HG03045 (cell line): ENCODE measurements around the gene PTPN22.

Source experiments
- ATAC-seq: cut with Tn5 transposase; IDR thresholded peaks from one replicate; pipeline ENCODE4 v1.9.1; 2021; ENCODE audit warnings: mild to moderate bottlenecking, moderate library complexity; ENCODE audit not compliant: unreplicated experiment

The PTPN22 gene

GRCh38 chr1:113765306-113766230 lies 105.9 kb downstream of the PTPN22 start:
- ATAC-seq: no peak
